ENCODE measurements around the gene SIRT4.

SIRT4 gene

DNA sequence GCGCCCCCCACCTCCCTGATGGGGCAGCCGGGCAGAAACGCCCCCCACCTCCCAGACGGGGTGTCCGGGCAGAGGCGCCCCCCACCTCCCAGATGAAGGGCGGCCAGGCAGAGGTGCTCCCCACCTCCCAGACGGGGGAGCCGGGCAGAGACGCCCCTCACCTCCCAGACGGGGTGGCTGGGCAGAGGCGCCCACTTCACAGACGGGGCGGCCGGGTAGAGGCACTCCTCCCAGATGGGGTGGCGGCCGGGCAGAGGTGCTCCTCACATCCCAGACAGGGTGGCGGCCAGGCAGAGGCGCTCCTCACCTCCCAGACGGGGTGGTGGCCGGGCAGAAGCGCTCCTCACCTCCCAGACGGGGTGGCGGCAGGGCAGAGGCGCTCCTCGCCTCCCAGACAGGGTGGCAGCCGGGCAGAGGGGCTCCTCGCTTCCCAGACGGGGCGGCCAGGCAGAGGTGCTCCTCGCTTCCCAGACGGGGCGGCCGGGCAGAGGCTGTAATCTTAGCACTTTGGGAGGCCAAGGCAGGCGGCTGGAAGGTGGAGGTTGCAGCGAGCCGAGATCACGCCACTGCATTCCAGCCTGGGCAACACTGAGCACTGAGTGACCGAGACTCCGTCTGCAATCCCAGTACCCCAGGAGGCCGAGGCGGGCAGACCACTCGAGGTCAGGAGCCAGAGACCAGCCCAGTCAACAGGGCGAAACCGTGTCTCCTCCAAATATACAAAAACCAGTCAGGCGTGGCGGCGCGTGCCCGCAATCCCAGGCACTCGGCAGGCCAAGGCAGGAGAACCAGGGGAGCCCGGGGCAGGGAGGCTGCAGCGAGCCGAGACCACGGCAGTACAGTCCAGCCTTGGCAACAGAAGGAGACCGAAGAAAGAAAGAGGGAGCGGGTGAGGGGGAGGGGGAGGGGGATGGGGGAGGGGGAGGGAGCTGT, 23.7 kb upstream of the SIRT4 start:
- DNase-seq, result no peak

DNA sequence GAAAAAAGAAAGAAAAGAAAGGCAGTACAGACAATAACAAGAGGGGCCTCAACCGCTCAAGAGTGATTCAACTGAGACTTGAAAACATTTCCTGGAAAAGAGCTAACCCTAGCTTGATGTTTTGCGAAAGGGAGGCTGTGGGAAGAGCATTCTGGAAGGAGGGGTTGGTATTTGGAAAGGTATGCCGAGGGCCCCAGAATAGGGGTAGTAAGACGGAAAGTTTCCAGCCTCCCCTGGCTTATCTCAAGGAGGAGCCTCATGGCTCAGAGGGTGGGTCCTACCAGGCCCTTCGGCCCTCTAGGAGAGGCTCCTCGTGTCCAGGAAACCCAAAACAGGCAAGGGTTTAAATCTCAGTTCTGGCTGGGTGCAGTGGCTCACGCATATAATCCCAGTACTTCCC, 18.8 kb upstream of the SIRT4 start:
- no peak for DNase-seq

DNA sequence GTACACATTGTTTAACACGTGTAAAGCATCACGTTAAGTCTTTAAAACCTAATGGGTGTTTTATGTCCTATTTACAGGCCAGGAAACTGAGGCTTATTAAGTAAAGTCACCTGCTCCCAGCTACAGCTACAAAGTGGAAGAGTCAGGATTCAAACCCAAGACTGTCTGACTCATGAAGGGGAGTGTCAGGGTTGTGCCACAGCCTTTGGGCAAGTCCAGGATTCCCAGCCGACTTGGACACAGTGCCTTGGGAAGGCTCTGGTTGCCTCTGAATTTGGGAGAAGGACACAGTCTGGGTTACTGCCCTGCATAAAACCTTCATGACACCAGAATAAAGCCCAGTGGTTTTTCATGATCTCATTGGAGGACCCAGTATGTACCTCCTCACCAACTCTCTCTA, 17.7 kb upstream of the SIRT4 start:
- no peak for DNase-seq

DNA sequence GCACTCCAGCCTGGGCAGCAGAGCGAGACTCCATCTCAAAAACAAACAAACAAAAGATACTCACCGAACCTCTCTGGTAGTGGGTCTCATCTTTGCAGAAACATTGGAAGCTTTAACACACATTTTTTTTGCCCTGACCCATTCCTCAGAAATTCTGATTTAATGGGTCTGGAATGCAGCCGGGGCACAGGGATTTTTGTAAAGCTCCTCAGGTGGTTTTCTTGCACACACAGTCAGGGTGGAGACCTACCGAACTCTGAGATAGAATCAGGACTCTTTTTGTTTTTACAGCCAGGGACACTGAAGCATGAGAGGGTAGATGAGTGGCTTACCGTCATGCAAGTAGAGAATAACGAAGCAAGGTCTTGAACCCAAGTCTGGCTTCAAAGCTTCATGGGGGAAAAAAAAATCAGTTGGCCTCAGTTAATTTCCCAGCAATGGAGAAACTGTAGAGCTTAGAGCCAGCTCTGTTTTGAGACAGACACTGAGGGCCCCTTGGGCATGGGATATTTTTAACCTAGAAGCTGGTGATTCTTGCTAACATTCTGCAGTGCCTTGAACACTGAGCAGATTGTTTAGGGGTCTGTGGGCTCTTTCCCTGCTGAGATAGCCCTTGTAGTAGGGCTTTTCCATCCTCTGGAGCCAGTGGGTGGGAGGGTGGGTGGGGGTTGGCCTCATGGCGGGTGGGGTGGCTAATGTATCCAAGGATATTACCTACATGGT, 15.2 kb upstream of the SIRT4 start:
- no peak for DNase-seq

DNA sequence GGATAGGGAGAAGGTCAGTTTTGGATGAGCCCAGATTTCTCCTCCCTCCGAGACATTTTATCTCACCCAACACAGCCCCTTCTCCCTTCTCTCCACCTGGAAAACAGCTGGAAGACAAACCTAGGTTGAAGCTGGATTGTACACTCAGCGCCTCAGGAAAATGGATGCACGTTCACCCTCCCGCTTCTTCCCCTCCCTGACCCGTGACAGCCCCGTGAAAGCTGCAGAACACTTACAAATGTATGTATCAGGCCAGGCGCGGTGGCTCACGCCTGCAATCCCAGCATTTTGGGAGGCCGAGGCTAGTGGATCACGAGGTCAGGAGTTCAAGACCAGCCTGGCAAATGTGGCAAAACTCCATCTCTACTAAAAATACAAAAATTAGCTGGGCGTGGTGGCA, 14.6 kb upstream of the SIRT4 start:
- DNase-seq, result no peak

DNA sequence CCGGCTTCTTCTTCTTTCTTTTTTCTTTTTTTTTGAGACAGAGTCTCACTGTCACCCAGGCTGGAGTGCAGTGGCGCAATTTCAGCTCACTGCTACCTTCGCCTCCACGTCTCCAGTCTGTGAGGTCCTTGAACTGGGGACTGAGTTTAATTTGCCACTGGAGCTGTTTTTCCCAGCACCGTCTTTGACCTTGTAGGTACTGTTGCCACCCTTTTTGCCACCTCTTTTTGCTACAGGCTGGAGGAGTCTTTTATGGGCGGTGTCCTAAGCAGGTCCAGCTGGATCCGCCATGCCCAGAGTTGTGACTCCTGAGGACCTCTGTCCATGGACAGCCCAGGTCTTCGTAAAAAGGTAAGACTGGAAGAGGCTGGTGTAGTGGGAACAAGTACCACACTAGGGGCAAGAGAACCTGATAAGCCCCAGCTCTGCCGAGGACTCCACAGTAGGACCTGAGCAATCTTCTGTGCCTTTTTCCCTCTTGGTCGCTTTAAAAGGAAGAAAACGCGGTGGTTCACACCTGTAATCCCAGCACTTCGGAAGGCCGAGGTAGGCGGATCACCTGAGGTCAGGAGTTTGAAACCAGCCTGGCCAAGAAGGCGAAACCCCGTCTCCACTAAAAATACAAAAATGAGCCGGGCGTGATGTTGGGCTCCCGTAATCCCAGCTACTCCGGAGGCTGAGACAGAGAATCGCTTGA, 11.4 kb upstream of the SIRT4 start:
- DNase-seq, result peak; percentile 68

DNA sequence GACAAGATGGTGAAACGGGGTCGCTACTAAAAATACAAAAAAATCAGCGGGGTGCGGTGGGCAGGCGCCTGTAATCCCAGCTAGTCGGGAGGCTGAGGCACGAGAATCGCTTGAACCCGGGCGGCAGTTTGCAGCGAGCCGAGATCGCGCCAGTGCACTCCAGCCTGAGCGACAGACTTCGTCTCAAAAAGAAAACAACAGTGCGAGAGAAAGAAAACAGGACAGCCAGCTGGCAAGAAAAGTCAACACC, 9.8 kb upstream of the SIRT4 start:
- DNase-seq, result peak; percentile 89

DNA sequence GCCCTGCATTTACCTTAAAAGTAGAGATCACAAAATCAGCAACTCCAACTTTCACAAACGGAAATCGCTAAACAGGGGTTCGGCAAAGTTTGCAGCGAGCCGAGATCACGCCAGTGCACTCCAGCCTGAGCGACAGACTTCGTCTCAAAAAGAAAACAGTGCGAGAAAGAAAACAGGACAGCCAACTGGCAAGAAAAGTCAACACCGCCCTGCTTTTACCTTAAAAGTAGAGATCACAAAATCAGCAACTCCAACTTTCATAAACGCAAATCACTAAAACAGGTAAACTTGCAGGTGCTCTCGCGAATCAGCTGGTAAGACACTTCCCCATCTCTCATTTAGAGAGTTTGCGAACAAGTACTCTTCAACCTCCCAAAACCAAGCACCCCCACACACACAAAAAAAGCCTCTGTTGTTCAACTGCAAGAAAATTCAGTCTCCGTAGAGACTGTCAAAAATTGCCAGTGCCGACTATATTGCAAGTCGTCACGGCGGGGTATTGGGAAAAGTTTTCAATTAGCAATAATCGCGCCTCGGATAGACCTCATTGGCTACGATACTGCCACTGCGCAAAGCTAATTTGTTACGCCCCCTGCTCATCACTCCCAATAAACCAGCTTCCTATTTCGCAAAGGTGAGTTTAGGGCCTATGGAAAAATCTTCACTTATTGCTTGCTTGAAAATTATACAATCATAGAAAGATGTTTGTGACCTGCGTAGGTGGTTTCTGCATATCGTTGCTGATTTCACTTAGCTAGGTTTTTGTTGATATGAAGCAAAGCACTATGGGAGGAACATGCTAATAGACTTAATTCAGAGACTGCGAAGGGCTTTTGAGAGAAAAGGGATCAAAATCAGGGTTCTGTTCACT, 9.2 kb upstream of the SIRT4 start, which contains the start of gene RNU4-1:
Gene RNU4-1 (minus strand): TSS at position 577 of the 871 bp plus-strand sequence.
- peak; percentile 94 for DNase-seq

DNA sequence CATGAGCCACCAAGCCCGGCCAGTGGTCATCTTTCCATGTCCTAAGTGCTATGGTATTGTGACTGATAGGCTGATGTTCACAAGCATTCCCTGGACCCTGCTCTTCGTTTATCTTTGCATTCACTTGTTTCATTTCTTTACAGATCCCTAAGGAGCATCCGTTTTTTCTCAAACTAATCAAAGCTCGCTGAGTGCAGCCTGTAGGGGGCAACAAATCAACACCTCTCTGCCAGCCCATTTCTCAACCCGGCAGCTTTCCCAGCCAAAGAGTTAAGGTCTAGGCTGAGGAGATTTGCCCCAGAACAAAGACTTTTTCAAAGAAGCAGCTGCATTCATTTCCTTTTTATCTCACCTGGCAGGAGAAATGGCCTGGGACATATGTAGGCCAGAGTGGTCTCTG, 12.1 kb downstream of the SIRT4 start:
- DNase-seq, result no peak

DNA sequence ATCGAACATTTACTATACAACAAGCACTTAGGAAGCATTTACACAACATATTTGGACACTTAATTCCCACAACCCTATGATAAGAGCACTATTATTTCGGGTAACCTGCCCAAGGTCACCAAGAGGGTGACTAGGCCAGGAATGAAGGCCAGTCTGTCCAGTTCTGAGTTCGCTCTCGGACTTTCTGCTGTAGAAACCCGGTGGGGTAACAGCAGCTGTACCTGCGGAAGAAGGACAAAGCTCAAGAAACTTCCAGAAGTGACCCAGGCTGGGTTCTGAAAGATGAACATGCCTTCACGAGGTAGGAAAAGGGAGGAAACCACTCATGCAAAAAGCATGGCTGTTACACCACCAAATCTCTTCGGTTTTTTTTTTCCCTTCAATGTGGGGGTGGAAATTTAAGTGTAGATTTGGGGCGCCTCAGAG, 14.7 kb downstream of the SIRT4 start:
- DNase-seq, result no peak

DNA sequence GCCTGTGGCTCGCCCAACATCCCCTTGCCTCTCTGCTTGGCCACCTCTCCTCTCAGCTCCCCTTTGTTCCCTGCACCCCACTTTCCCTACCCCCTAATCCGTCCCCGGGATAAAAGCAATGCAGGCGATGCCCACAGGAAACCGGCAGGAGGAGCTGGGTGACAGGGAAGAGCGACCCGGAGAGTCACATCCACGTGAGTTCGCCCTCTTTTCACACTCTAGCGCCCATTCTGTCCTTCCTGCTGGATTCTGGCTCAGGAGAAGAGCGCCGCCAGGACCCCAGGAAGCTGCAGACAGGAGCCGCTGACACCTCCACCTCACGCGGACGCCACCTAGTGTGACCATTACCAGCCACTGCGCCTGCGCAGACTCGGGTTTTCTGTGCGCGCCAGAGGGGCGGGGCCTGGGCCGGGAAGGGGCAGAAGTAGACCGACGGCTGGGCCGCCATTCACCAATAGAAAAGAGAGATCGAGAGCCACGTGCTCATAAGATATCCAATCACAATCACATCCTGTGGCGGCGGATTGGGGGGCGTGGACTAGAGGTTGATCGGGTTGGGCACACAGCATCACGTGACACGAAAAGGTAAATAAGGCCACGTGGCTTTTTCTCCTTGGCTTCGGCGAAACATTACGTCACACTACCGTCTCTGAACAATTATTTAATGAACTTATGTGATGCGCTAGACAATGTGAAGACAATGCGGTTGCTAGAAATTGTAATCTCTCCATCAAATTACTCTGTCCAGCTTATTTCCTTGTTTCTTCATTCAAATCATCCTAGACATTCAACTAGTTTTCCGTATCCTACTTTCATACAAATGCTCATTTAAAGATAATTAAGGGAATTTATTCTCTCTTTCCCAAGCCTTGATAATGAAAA, 15.3 kb downstream of the SIRT4 start:
- peak; percentile 97 for DNase-seq

DNA sequence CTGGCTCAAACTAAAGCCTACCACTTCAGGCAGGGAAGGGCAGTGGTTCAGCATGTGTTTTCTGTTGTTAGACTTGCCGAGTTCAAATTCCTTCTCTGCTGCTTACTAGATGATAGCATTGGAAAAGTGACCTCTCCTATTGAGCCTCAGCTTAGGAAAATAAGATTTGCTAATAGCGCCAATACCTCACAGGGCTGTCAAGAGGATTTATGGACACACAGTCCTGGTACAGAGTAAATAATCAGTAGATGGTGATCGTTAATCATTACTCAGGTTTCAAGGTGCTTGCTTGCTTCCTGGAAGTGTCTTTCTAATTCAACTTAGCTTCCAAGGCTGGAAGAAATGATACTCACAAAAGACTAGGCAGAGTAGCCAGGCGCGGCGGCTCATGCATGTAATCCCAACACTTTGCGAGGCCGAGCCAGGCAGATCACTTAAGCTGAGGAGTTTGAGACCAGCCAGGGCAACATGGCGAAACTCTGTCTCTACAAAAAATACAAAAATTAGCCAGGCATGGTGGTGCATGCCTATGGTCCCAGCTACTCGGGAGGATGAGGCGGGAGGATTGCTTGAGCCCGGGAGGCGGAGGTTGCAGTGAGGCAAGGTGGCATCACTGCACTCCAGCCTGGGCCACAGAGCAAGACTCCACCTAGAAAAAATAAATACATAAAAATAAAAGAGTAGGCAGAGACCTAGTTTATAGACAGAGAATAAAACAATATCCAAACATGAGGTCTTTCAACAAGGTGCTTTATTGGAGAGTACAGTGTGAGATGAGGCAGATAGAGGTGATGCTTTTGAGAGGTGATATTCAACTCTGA, 19.5 kb downstream of the SIRT4 start:
- peak; percentile 55 for DNase-seq

DNA sequence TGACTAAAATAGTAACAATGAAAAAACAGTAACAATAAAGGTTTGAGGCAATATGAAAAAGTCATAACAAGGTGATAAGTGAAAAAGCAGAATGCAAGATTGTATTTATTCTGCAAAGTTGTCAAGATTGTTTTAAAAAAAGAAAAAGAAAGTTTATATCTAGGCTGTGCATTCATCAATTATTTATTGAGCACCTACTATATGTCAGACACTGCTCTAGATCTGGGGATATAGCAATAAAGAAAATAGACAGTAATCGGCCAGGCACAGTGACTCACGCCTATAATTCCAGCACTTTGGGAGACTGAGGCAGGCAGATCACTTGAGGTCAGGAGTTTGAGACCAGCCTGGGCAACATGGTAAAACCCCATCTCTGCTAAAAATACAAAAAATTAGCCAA, 21.7 kb downstream of the SIRT4 start:
- no peak for DNase-seq

DNA sequence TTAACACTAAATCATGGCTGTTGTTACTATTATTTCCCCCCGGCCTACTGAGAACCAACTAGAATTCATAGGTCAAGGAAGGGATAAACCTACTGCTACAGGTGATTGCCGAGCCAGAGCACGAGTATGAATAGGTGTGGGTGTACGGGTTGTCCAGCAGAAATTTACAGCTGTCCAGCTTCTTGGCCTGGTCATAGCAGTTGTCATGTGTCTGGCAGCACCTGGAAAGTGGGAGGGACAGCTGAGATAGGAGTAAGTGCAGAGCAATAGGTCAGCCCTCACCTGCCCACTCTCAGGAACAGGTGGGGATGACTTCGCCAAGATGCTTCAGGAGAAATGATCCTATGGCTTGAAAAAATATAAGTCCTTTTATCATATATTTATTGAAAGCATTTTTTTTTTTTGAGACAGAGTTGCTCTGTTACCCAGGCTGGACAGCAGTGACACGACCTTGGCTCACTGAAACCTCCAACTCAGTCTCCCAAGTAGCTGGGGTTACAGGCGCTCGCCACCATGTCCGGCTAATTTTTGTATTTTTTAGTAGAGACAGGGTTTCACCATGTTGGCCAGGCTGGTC, 22.8 kb downstream of the SIRT4 start:
- no peak for DNase-seq

DNA sequence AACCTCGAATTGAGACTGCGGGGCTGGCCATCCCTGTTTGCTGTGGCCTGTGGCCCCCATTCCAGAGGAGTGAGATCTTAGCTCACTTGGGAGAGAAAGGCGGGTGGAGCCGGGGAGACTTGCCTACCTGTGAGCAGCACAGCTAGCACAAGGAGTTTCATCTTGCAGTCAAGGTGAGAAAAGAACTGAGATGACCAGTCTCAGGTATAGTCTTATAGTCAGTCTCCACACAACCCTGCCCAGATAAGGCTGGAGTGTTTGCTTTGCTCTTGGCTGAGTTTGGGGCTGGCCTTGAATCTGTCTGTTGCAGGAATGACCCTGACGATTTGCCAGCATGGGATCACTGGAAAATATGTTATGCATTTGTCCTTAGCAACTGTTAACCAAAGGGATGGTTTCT, 25.5 kb downstream of the SIRT4 start, which contains the start of gene PLA2G1B:
Gene PLA2G1B (minus strand): TSS at position 187 of the 400 bp plus-strand sequence. CDS start 26 bp downstream, at position 161.
- no peak for DNase-seq

DNA sequence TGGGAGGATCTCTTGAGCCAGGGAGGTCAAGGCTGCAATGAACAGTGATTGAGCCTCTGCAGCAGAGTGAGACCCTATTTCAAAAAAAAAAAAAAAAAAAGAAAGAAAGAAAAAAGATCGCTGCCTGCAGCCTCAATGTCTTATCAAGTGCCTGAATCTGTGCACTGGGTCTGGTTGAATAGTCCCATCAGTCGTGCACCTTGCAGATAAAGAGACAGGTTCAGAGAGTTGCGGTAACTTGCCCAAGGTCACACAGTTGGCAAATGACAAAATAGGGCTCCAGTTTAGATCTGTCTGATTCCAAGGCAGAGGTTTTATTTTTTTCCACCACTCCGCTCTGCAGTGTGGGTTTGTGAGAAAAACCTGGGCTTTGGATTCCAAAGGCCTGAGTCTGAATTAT, 26.1 kb downstream of the SIRT4 start:
- DNase-seq, result no peak

DNA sequence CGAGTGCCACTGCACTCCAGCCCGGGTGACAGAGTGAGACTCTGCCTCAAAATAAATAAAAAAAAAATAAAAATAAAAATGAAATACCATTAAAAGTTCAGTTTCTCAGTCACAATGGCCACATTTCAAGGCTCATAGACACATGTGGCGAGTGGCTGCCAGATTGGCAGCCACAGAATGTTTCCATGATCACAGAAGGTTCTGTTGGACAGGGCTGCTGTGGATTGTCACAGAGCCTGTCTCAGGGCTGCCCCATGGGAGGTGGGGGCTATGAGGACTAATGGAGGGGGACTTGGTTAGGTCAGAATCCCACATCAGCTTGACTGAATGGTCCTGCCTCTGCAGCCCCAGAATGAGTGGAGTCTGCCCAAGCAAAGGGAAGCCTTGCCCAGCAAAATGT, 29.3 kb downstream of the SIRT4 start:
- no peak for DNase-seq

DNA sequence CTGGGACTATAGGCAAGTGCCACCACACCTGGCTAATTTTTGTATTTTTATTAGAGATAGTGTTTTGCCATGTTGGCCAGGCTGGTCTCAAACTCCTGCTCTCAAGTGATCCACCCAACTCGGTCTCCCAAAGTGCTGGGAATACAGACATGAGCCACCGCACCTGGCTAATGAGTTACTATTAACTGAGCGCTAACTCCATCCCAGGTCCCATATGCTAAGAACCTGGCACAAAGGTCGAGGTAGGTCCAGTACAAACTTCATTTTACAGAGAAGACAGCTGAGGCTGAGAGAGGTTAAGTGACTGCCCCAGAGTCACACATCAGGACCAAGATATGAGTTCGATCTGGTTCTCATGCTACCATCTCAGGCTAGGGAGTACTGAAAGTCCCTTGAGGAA, 29.9 kb downstream of the SIRT4 start:
- DNase-seq, result no peak

DNA sequence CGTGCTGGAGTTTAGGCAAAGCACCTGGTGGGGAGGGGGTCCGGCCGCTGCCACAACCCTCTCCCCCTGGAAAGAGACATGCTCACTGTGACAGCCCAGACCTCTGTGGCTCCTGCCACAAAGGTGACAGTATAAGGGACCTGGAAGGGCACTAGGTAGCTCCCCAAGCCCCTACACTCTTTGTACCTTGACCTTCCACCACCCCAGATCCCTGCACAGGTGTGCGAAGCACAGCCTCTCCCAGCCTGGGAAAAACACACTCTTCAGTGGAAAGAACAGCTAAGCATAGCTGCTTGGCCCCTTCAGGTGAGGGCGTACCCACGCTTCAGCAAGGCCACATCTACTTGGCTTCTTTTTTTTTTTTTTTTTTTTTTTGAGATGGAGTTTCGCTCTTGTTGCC, 30.4 kb downstream of the SIRT4 start:
- DNase-seq, result no peak

DNA sequence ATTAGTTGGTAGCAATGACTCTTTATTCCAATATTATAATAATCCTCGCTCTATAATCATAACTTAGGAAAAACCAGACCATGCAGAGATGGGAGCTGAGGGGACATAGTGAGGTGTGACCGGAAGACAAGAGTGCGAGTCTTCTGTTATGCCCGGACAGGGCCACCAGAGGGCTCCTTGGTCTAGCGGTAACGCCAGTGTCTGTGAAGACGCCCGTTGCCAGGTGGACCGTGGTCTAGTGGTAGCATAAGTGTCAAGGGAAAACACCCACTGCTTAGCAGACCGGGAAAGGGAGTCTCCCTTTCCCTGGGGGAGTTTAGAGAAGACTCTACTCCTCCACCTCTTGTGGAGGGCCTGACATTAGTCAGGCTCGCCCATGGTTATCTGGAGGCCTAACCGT, 33.3 kb downstream of the SIRT4 start:
- peak; percentile 45 for DNase-seq

Measured in right kidney (tissue), 1 donor.